Endothelial cell of umbilical vein (primary cell): ENCODE results near the gene TRPT1. TPM values are rescaled to one million over a fixed set of nuclear protein-coding genes. Genes with fewer than 3 reads are reported as not detected.

Experiments used
- BruUV-seq: library from RNA; stranded (reverse); fragments of 400-500 nt; replicated peaks from 2 replicates; lab custom pipeline; 2021; lab: Mats Ljungman, UMichigan
- CTCF ChIA-PET: fragments of 300-600, 350-600 bp; sonication (Branson Sonifier 250); formaldehyde crosslinking; loops from one replicate; lab custom pipeline; 2021; ENCODE audit warnings: antibody characterized with exemption, inconsistent platforms; lab: Charles Lee
- POLR2A ChIA-PET: fragments of 300-600, 350-600 bp; sonication (Branson Sonifier 250); formaldehyde crosslinking; loops from one replicate; lab custom pipeline; 2021; ENCODE audit warnings: antibody characterized with exemption, inconsistent platforms; lab: Charles Lee
- DNase-seq: peaks from one replicate; pipeline ENCODE4 v3.0.0-alpha.2; 2011; ENCODE audit warnings: low read depth, low spot score
- FAIRE-seq: peaks from 2 replicates; lab custom pipeline; 2011; peaks lifted over from hg19 to GRCh38; lab: Jason Lieb, UNC
- H2AFZ ChIP-seq: 2 replicates; pipeline ENCODE4 v1.6.0; 2012; ENCODE audit warnings: low read depth, low read length, control low read depth, inconsistent platforms
- H3K27ac ChIP-seq: 2 replicates; pipeline ENCODE4 v1.5.1; 2011; ENCODE audit warnings: low read depth, mild to moderate bottlenecking, control low read depth, low read length, moderate library complexity; ENCODE audit not compliant: insufficient read depth
- H3K27me3 ChIP-seq, 2 experiments: 2 replicates each; pipeline versions ENCODE4 v1.6.0 to v1.6.1; 2011; ENCODE audit warnings: low read length in 2 of 2, mixed read lengths in 1 of 2; ENCODE audit not compliant: control insufficient read depth in 2 of 2, insufficient read depth in 2 of 2
- H3K36me3 ChIP-seq, 2 experiments: 2 replicates in 1 of 2; 3 replicates in 1 of 2; pipeline ENCODE4 v1.5.1; 2011; ENCODE audit warnings: low read length in 2 of 2, mild to moderate bottlenecking in 1 of 2, moderate library complexity in 1 of 2; ENCODE audit not compliant: control insufficient read depth in 2 of 2, insufficient read depth in 2 of 2; ENCODE audit errors: extremely low read depth in 1 of 2
- H3K4me1 ChIP-seq: 3 replicates; pipeline ENCODE4 v1.5.1; 2011; ENCODE audit warnings: mild to moderate bottlenecking, low read length; ENCODE audit not compliant: control insufficient read depth, insufficient read depth; ENCODE audit errors: extremely low read depth
- H3K4me2 ChIP-seq: 2 replicates; pipeline ENCODE4 v1.6.1; 2011; ENCODE audit warnings: low read length, control low read depth, mixed read lengths; ENCODE audit not compliant: insufficient read depth
- H3K4me3 ChIP-seq, 3 experiments: fragments of 200-600 bp in 1 of 3; sonication (generic), shearing (Covaris generic) in 1 of 3; replicated peaks in 1 of 3; 2 replicates each; pipeline ENCODE4 v1.5.1; 2011 to 2016; ENCODE audit warnings: control low read depth in 3 of 3, low read length in 3 of 3, mild to moderate bottlenecking in 2 of 3, inconsistent platforms in 1 of 3, low read depth in 1 of 3, moderate library complexity in 1 of 3; ENCODE audit not compliant: insufficient read depth in 1 of 3
- H3K79me2 ChIP-seq: 2 replicates; pipeline ENCODE4 v1.6.0; 2012; ENCODE audit warnings: low read length, inconsistent platforms; ENCODE audit not compliant: control insufficient read depth, insufficient read depth
- H3K9ac ChIP-seq: replicated peaks from 2 replicates; pipeline ENCODE3; 2011; ENCODE audit warnings: low read length, control low read depth; ENCODE audit not compliant: insufficient read depth; ENCODE audit errors: extremely low read depth
- H3K9me1 ChIP-seq: replicated peaks from 3 replicates; pipeline ENCODE4 v1.6.0; 2011; ENCODE audit warnings: mild to moderate bottlenecking, low read length; ENCODE audit not compliant: control insufficient read depth, insufficient read depth; ENCODE audit errors: extremely low read depth
- H3K9me3 ChIP-seq: replicated peaks from 2 replicates; pipeline ENCODE4 v1.5.1; 2012; ENCODE audit warnings: low read length, inconsistent platforms; ENCODE audit not compliant: control insufficient read depth, insufficient read depth
- H4K20me1 ChIP-seq: replicated peaks from 2 replicates; pipeline ENCODE3; 2011; ENCODE audit warnings: mild to moderate bottlenecking, low read length; ENCODE audit not compliant: control insufficient read depth, insufficient read depth; ENCODE audit errors: extremely low read depth
- EZH2 ChIP-seq: IDR thresholded peaks from 2 replicates; pipeline ENCODE4 v1.6.1; 2012; ENCODE audit warnings: borderline replicate concordance, low read depth, mild to moderate bottlenecking, moderate library complexity, low read length, inconsistent platforms; ENCODE audit not compliant: severe bottlenecking
- FOS ChIP-seq: IDR thresholded peaks from 2 replicates; pipeline ENCODE4 v1.6.1; 2011; ENCODE audit warnings: mild to moderate bottlenecking, low read length, moderate library complexity, borderline replicate concordance; ENCODE audit not compliant: insufficient read depth
- GATA2 ChIP-seq: IDR thresholded peaks from 2 replicates; pipeline ENCODE4 v1.7.0; 2011; ENCODE audit warnings: low read depth, mild to moderate bottlenecking, moderate library complexity, mixed read lengths, low read length; ENCODE audit not compliant: insufficient read length, insufficient read depth
- JUN ChIP-seq: IDR thresholded peaks from 2 replicates; pipeline ENCODE4 v1.6.1; 2011; ENCODE audit warnings: borderline replicate concordance, low read depth; ENCODE audit not compliant: insufficient read length, insufficient read depth
- MAX ChIP-seq: IDR thresholded peaks from 2 replicates; pipeline ENCODE4 v1.6.1; 2011; ENCODE audit not compliant: insufficient read depth, insufficient read length
- MYC ChIP-seq: IDR thresholded peaks from one replicate; pipeline ENCODE4 v1.6.1; 2011; ENCODE audit warnings: mild to moderate bottlenecking, low read depth, low read length
- POLR2A ChIP-seq: IDR thresholded peaks from 2 replicates; pipeline ENCODE4 v1.6.1; 2012; ENCODE audit warnings: low read depth, mild to moderate bottlenecking, control low read depth, low read length
- POLR2AphosphoS5 ChIP-seq: IDR thresholded peaks from 2 replicates; pipeline ENCODE4 v1.6.1; 2012; ENCODE audit warnings: low read depth, mild to moderate bottlenecking, control low read depth, low read length, moderate library complexity; ENCODE audit not compliant: insufficient read depth
- dilution Hi-C: fragments of 300-500 bp; cut with MboI; formaldehyde crosslinking; loops from one replicate; pipeline ENCODE4 v1.15.0; 2019; ENCODE audit warnings: low sequenced_read_pairs; ENCODE audit not compliant: extremely low pct_ligation_motif_present
- intact Hi-C: fragments of 100-400 bp; cut with micrococcal nuclease; formaldehyde crosslinking; loops from one replicate; pipeline ENCODE4 v1.10.0; 2022
- polyA plus RNA-seq, 4 experiments: library from polyadenylated mRNA; depleted of rRNA in 3 of 4; stranded (reverse) in 3 of 4; unstranded in 1 of 4; fragments of >200 nt; gene quantifications; 2 replicates each; pipeline versions ENCODE4 v1.2.1 to v1.2.3, GENCODE V29; 2011 to 2012; ENCODE audit warnings: missing spikeins in 1 of 4
- total RNA-seq: library from RNA; stranded (reverse); gene quantifications from 2 replicates; pipeline ENCODE4 v1.2.3, GENCODE V29; 2021
- TF ChIP-seq, protein P1 (sequence below), 2 donors: IDR thresholded peaks; 1 replicate in 1 of 2; 2 replicates in 1 of 2; pipeline ENCODE4 v1.5.1; 2011; ENCODE audit warnings: low read length in 2 of 2, mild to moderate bottlenecking in 2 of 2, moderate library complexity in 2 of 2, control low read depth in 1 of 2, inconsistent platforms in 1 of 2, low read depth in 1 of 2; ENCODE audit not compliant: insufficient read depth in 1 of 2; ENCODE audit errors: extremely low read depth in 1 of 2

TRPT1 gene
- total and polyA plus RNA-seq, 2 donors (not counting 3 experiments of a cell fraction or from before 2014, with no cell fraction given), result 26.2 to 56.6 TPM

GRCh38 chr11:64253043-64253442 lies 27.1 kb upstream of the TRPT1 start:
- CTCF ChIA-PET, result interaction anchor here (0.6 to 4.7 kb wide), 9 partner anchors 10 to 102 kb away, joined by 3 to 60 read pairs (median 7); partner anchors contain the start of genes CATSPERZ, FERMT3, PRDX5 and STIP1
- no TSS peak for BruUV-seq
- peak overlapping the region; percentile 23 for H3K4me2 ChIP-seq
- H4K20me1 ChIP-seq, result no peaks in the 10 kb centered on the region
- H3K4me3 ChIP-seq, result no peak overlapping the region
- POLR2A ChIA-PET, result no interaction called here
- no peaks in the 10 kb centered on the region for H3K27me3 ChIP-seq
- no peaks in the 10 kb centered on the region for H3K9me1 ChIP-seq
- dilution Hi-C loops (no loop called here), intact Hi-C loops (no loop called here)
- H3K27ac ChIP-seq, result no peak overlapping the region
- H3K9me3 ChIP-seq, result no peaks in the 10 kb centered on the region
- no peak overlapping the region for H2AFZ ChIP-seq
- peaks cover 24% of the 10 kb centered on the region for H3K4me1 ChIP-seq
- H3K9ac ChIP-seq, result no peak overlapping the region
- peaks cover 2 to 17% of the 10 kb centered on the region in 2 experiments for H3K36me3 ChIP-seq
- FAIRE-seq, result no peak
- no peak for TF ChIP-seq GATA2
- no peak for DNase-seq
- peaks cover 32% of the 10 kb centered on the region for H3K79me2 ChIP-seq

GRCh38 chr11:64252003-64252872 lies 26.3 kb upstream of the TRPT1 start:
- no TSS peak for BruUV-seq
- H3K9ac ChIP-seq, result peak overlapping the region; percentile 65
- ChIA-PET POLR2A (no interaction called here), CTCF (interaction anchor here (0.7 to 4.7 kb wide), 10 partner anchors 8 to 103 kb away, joined by 3 to 60 read pairs (median 8); partner anchors contain the start of genes CATSPERZ, FERMT3, PRDX5 and STIP1)
- peaks cover 27% of the 10 kb centered on the region for H3K4me1 ChIP-seq
- H3K27me3 ChIP-seq, result no peaks in the 10 kb centered on the region
- TF ChIP-seq MAX, result no peak
- no peak for TF ChIP-seq JUN
- no peak for TF ChIP-seq FOS
- no peak for TF ChIP-seq EZH2
- TF ChIP-seq GATA2, result no peak
- TF ChIP-seq POLR2AphosphoS5, result peak; percentile 46
- TF ChIP-seq POLR2A, result peak; percentile 38
- TF ChIP-seq, protein P1, sequence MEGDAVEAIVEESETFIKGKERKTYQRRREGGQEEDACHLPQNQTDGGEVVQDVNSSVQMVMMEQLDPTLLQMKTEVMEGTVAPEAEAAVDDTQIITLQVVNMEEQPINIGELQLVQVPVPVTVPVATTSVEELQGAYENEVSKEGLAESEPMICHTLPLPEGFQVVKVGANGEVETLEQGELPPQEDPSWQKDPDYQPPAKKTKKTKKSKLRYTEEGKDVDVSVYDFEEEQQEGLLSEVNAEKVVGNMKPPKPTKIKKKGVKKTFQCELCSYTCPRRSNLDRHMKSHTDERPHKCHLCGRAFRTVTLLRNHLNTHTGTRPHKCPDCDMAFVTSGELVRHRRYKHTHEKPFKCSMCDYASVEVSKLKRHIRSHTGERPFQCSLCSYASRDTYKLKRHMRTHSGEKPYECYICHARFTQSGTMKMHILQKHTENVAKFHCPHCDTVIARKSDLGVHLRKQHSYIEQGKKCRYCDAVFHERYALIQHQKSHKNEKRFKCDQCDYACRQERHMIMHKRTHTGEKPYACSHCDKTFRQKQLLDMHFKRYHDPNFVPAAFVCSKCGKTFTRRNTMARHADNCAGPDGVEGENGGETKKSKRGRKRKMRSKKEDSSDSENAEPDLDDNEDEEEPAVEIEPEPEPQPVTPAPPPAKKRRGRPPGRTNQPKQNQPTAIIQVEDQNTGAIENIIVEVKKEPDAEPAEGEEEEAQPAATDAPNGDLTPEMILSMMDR (IDR thresholded peaks at IDR 0.05; ENCODE audit: extremely low read depth in 1 of 2, insufficient read depth in 1 of 2, low read depth in 1 of 2, low read length in 2 of 2), result peak in 1 of 2 donors; percentile 31
- no peak for TF ChIP-seq MYC
- no peaks in the 10 kb centered on the region for H3K9me3 ChIP-seq
- no peak for DNase-seq
- intact Hi-C loops (no loop called here), dilution Hi-C loops (no loop called here)
- H3K9me1 ChIP-seq, result no peaks in the 10 kb centered on the region
- peak overlapping the region; percentile 80 to 93 (median 80) for H3K4me3 ChIP-seq
- peak overlapping the region; percentile 49 for H3K27ac ChIP-seq
- peaks cover 2 to 17% of the 10 kb centered on the region in 2 experiments for H3K36me3 ChIP-seq
- FAIRE-seq, result no peak
- peaks cover 32% of the 10 kb centered on the region for H3K79me2 ChIP-seq
- peak overlapping the region; percentile 23 for H2AFZ ChIP-seq
- no peaks in the 10 kb centered on the region for H4K20me1 ChIP-seq
- H3K4me2 ChIP-seq, result peak overlapping the region; percentile 86
